ENCODE measurements around the gene SPATA13.

DNA sequence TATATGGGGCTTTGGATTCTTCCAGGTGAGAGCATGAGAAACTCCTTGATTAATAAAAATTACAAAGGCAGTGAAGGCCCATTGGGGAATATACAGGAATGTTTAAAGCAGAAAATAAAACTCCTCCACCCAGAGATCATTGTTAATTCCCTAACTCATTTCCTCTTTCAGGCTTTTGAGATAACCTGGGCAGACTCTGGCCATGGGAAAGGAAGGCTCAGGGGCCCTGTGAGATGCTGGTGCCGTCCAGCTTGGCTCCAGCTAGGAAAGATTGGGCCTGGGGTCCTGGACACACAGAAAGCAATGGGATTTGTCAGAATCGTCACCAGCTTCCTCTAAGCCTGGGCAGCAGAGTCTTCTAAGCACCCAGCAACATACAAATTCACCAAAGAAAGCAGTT is 36.8 kb upstream of the SPATA13 start:
- TF ChIP-seq, protein P1, sequence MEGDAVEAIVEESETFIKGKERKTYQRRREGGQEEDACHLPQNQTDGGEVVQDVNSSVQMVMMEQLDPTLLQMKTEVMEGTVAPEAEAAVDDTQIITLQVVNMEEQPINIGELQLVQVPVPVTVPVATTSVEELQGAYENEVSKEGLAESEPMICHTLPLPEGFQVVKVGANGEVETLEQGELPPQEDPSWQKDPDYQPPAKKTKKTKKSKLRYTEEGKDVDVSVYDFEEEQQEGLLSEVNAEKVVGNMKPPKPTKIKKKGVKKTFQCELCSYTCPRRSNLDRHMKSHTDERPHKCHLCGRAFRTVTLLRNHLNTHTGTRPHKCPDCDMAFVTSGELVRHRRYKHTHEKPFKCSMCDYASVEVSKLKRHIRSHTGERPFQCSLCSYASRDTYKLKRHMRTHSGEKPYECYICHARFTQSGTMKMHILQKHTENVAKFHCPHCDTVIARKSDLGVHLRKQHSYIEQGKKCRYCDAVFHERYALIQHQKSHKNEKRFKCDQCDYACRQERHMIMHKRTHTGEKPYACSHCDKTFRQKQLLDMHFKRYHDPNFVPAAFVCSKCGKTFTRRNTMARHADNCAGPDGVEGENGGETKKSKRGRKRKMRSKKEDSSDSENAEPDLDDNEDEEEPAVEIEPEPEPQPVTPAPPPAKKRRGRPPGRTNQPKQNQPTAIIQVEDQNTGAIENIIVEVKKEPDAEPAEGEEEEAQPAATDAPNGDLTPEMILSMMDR (IDR thresholded peaks at IDR 0.05; ENCODE audit: borderline replicate concordance, extremely low read depth, low read length, poor library complexity, severe bottlenecking) = no peak
- no peak for TF ChIP-seq EZH2 (IDR thresholded peaks at IDR 0.05; ENCODE audit: borderline replicate concordance, low read depth, low read length, severe bottlenecking)

Measured in DND-41 (cell line).